ENCODE results near the gene MIPEP.

Gene MIPEP

DNA sequence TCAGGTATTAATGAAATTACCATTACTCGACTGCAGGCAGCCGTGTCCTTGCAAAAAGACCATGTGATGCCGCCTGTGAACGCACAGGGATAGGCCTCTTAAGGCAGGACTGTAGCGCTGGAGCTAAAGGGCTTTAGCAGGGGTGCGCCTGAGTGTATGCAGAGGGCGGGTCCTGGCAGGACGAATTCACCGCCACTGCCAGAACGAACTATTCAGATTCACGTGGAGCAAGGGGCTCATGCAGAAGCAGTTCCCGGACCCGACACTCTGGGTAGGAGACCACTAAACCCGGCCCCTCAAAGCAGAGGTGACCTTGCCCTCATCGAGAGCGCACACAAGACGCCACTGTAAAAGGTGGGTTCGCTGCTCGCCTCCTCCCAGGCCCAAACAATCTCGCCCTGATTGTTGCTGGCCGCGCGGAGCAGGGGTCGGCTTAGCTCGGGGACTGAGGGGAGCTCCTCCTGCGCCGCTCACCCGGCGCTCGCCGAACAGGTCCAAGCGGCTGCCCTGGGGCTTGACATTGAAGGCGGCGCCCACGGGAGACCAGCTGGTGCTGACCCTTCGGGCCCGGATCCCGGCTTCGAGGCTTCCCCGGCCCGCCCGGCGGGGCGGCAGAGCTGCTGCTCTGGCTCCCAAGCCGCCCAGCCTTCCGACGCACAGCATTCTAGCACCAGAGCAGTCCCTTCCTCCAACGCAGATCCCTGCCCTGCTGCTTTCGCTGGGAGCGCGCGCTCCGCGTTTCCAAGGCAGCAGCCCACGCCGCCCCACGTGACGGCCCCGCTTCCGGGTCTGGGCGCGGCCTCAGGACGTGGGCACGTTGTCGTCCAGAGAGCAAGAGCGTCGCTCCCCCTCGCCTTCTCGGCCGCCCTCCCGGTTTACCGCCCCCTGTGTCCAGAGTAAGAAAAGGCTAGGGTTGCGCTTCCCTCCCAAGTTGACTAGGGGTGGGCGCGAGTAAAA, at the start of gene MIPEP:
MIPEP (minus strand) TSS at position 743 of the 957 bp plus-strand sequence; CDS start at position 663, 80 bp downstream.
- TF ChIP-seq GATA1 (IDR thresholded peaks at IDR 0.05; ENCODE audit: low read depth, low read length) = no peak
- peak; percentile 77 for TF ChIP-seq POLR2A (IDR thresholded peaks at IDR 0.05; ENCODE audit: low read length)
- peak; percentile 96 for DNase-seq

DNA sequence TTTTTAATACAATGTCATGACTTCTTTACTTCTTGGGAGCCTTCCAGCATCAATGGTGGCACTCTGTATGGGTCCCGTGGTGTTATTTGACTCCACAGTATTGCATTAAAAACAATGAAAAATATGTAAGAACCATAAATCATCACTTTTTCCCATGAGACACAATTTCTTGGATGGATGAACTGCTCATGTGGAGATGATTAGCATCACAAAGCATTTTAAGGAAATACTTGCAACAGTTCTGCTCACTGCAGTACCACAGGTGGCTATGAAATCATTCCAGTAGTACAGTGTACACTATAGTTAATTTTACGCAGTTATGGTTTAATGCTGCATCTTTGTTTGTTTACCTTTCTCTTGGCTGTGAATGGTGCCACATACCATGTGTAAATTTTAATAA, 45.3 kb upstream of the MIPEP start:
- DNase-seq = no peak
- TF ChIP-seq POLR2A (IDR thresholded peaks at IDR 0.05; ENCODE audit: low read length) (no peak), GATA1 (IDR thresholded peaks at IDR 0.05; ENCODE audit: low read depth, low read length) (no peak)

DNA sequence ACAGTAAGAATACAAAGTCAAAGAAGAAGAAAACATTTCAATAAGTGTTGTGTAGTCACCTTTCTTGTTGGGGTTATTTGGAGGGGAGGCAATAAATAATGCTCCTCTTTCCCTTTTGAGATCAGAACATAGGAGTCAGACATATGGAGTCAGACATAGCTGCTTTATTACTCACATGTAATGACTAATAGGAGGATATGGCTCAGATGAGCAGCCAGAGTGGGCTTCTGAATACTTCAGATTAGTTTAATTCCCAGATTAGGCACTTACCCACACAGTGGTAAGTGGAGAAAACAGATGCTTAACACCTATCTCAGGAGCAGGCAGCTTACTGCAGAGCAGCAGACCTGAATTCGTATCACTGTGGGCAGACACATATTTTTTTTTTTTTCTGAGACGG, 39.8 kb upstream of the MIPEP start:
- DNase-seq = no peak
- TF ChIP-seq GATA1 (IDR thresholded peaks at IDR 0.05; ENCODE audit: low read depth, low read length) (no peak), POLR2A (IDR thresholded peaks at IDR 0.05; ENCODE audit: low read length) (no peak)

DNA sequence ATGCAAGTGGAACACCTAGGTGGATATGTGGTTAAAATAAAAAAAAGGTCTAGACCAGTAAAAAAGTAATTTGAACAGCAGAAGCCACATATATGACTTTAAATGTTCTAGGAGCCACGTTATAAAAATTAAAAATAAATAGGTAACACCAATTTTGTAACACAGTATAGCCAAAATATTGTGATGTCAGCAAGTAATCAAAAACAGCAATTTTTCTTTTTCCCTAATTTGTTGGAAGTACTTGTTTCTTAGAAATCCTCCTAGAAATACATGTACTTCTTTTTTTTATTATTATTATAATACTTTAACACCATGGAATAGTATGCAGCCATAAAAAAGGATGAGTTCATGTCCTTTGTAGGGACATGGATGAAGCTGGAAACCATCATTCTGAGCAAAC, 33.8 kb upstream of the MIPEP start:
- no peak for TF ChIP-seq GATA1 (IDR thresholded peaks at IDR 0.05; ENCODE audit: low read depth, low read length)
- no peak for TF ChIP-seq POLR2A (IDR thresholded peaks at IDR 0.05; ENCODE audit: low read length)
- DNase-seq = no peak

DNA sequence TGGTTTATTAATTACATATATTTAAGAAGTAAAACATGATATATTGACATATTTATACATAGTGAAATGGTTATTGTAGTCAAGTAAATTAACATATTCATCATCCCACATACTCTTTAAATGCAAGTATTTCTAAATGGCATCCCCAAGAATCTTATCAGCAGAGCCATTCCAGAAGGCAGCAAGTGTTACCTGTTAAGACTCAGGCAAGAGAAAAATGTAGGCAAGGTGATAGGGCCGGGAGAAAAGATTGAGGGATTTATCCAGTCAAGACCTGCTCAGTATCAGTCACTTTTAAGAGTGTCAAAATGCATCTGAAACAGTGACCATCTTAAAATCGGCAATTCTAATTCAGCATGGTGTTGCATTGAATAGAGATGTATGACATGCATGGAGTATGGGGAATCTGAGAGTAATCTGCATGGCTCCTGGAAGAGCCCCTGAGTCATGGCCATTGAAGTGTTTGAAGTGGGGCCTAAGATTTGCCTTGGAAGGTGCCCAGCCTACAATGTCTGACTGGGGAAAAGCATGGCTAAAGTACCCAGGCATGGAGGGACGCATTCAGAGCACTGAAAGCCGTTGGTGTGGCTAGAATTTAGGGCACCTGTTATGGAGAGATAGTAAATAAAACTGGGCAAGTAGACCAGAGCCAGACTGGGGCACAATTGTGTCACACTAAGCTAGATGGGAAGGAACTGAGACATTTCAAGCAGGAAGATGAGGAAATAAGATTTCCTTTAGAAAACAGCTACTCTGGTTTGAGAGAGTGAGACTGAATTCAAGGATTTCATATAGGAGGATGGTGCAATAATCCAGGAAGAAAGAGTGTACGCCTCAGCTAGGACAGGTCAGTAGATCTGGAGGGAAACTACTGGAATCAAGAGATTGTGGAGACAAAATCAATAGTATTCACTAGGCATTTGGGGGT, 33.1 kb upstream of the MIPEP start:
- TF ChIP-seq GATA1 (IDR thresholded peaks at IDR 0.05; ENCODE audit: low read depth, low read length) (no peak), POLR2A (IDR thresholded peaks at IDR 0.05; ENCODE audit: low read length) (no peak)
- DNase-seq = no peak

DNA sequence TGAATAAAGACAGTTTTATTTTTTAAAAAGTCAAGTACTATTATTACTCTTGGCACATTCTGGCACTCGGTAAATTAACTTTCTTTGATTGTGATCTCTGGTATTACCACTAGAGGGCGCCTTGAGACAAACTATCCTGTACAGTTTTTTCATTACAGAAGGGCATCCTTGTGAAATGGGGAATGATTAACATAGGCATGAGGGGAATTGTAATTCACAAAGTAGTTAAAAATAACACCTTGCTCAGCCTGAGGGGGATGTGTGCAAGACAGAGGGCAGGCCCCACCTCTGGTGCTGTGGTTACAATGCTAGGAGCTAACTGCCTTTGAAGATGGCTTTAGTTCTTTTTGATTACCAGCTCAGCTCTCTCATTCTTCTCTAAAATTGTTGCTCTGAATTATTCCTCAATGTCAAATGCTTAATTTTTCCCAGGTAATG, 32.3 kb upstream of the MIPEP start:
- DNase-seq = peak; percentile 44 to 66
- no peak for TF ChIP-seq POLR2A (IDR thresholded peaks at IDR 0.05; ENCODE audit: low read length)

DNA sequence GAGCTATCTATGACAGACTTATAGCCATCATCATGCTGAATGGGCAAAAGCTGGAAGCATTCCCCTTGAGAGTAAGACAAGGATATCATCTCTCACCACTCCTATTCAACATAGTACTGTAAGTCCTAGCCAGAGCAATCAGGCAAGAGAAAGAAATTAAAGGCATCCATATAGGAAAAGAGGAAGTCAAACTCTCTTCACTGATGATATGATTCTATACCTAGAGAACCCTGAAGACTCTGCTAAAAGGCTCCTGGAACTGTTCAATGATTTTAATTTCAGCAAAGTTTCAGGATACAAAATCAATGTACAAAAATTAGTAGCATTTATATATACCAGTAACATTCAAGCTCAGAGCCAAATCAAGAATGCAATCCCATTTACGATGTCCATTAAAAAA, 29.8 kb upstream of the MIPEP start:
- no peak for TF ChIP-seq POLR2A (IDR thresholded peaks at IDR 0.05; ENCODE audit: low read length)
- TF ChIP-seq GATA1 (IDR thresholded peaks at IDR 0.05; ENCODE audit: low read depth, low read length) = no peak
- no peak for DNase-seq

DNA sequence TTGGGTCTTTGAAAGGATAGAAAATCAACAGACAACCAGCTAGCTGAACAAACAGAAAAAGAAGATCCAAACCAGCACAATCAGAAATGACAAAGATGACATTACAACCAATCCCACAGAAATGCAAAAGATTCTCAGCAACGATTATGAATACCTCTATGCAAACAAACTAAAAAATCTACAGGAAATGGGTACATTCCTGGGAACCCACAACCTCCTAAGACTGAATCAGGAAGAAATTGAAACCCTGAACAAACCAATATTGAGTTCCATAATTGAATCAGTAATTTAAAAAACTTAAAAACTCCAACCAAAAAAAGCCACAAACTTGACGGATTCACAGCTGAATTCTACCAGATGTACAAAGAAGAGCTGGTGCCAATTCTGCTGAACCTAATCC, 29.0 kb upstream of the MIPEP start:
- TF ChIP-seq POLR2A (IDR thresholded peaks at IDR 0.05; ENCODE audit: low read length) = no peak
- TF ChIP-seq GATA1 (IDR thresholded peaks at IDR 0.05; ENCODE audit: low read depth, low read length) = no peak
- DNase-seq = no peak

DNA sequence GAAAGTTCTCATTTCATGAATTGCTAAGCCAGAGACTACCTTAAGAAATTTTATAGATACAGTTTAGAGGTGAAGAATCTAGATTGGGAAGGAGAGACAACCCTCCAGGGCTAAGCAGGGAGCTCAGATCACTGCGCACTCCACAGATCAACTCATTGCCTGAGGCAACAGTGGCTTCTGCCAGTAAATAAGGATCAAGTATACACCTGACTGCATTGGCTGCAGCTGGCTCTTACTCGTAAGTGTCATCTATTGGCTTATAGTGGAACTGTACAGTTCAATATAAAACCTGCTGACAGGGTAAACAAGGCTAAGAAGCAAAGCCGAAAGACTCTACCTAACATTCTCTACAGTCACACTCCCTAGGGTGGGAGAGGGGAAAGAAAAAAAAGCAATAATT, 26.1 kb upstream of the MIPEP start:
- no peak for TF ChIP-seq GATA1 (IDR thresholded peaks at IDR 0.05; ENCODE audit: low read depth, low read length)
- TF ChIP-seq POLR2A (IDR thresholded peaks at IDR 0.05; ENCODE audit: low read length) = no peak
- DNase-seq = no peak

DNA sequence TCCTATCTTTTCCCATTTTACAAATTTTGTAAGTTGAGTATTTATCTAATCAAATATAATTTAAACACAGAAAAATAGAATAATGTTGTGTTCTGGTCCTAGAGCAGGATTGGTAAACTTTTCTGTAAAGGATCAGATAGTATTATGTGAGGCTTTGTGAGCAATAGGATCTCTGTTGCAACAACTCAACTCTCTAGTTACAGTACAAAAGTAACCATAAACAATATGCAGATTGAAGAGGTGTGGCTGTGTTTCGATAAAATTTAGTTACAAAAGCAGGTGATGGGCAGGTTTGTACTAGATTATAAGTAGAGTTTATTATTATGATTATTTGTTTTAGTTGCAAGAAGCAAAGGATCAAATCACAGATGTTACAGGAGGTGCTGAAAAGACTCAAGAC, 23.3 kb upstream of the MIPEP start:
- TF ChIP-seq GATA1 (IDR thresholded peaks at IDR 0.05; ENCODE audit: low read depth, low read length) = no peak
- no peak for DNase-seq

DNA sequence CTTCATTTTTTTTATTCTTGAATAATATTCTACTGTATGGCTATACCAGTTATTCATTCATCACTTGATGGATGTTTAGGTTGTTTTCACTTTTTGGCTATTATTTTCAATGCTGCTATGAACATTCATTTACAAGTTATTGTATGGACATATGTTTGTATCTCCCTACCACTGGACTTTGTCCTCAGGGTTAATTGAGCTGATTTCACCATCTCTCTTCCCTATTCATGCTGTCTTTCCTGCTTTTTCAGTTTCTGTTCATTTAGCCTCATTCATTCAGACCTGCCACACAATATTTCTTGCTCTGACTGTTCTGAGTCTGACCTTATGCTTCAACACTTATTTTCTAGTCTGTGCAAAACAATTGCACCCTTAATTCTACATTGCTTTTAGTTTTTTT, 20.4 kb upstream of the MIPEP start:
- TF ChIP-seq GATA1 (IDR thresholded peaks at IDR 0.05; ENCODE audit: low read depth, low read length) = no peak
- no peak for TF ChIP-seq POLR2A (IDR thresholded peaks at IDR 0.05; ENCODE audit: low read length)
- DNase-seq = no peak

DNA sequence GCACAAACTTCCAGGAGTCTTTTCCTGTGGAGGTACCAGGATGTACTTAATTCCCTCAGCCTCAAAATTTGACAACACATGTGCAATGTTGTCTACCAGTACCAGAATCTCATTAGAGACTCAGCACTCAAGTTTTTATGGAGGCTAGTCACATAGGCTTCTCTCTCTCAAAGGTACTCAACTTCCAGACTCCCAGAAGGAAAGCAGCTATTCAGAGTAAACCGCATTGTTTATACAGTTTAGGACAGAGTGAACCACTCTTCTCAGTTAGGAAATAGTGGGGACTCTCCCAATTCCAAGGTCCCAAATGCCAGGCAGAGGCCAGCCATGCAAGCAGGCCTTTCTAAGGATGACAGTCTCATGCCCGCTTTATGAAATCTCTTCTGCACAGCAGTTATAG, 16.6 kb upstream of the MIPEP start:
- DNase-seq = no peak
- TF ChIP-seq GATA1 (IDR thresholded peaks at IDR 0.05; ENCODE audit: low read depth, low read length) (no peak), POLR2A (IDR thresholded peaks at IDR 0.05; ENCODE audit: low read length) (no peak)

DNA sequence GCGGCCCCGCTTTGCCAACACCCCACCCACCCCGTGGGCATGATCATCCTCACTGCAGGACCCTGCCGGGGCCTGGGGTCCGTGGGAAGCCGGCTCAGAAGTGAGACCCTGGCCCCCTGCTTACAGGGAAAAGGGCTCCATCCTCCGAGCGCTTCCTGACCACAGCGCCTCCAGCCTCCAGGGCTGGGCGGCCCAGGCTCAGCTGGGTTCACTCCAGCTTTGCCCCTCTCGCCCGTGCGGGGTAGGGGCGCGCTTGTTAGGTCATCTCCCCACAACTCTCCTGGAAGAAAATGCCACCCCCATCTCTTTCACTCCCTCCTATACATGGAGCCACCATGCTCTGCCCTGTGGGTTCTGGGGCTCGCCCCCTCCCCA, 14.7 kb upstream of the MIPEP start:
- TF ChIP-seq GATA1 (IDR thresholded peaks at IDR 0.05; ENCODE audit: low read depth, low read length) = no peak
- no peak for TF ChIP-seq POLR2A (IDR thresholded peaks at IDR 0.05; ENCODE audit: low read length)
- DNase-seq = no peak

Data from erythroblast (primary cell).